Loucy (cell line): ENCODE measurements around the gene IL23R.

ENCODE experiments used
- CTCF ChIP-seq: fragments of 200-600 bp; sonication (generic); conservative IDR thresholded peaks from 2 replicates; pipeline ENCODE4 v1.5.1; 2014; ENCODE audit warnings: mild to moderate bottlenecking, antibody characterized with exemption, low read length
- EZH2phosphoT487 ChIP-seq: fragments of 200-600 bp; IDR thresholded peaks from 2 replicates; pipeline ENCODE4 v1.6.1; 2018; ENCODE audit warnings: antibody characterized with exemption, mild to moderate bottlenecking, moderate library complexity, borderline replicate concordance

GRCh38 chr1:67213164-67213563, 46.9 kb downstream of the IL23R start:
- TF ChIP-seq CTCF (peak; percentile 76), EZH2phosphoT487 (no peak)
